ENCODE measurements around the gene PUS1.

PUS1 gene

DNA sequence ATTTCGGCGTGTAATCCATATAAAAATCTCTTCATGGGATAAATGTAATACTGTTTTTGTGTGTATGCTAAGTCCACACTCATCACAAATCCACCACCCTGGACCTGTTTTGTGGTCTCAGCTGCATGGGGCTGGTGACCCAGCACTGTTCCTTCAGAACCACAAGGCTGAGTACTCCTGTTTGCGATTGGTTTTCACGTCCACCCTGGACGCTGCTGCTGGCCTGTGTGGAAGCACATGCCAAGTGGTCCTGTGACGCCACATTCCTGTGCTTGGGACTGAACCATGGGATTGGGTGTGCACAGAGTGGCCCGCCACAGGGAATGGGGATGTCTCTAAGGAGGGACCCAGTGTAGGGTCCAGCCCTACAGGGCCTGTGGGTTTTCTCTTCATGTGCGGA lies 4.3 kb downstream of the PUS1 start:
- DNase-seq (ENCODE audit: extremely low read depth, low read depth), result no peak
- TF ChIP-seq, protein P1, sequence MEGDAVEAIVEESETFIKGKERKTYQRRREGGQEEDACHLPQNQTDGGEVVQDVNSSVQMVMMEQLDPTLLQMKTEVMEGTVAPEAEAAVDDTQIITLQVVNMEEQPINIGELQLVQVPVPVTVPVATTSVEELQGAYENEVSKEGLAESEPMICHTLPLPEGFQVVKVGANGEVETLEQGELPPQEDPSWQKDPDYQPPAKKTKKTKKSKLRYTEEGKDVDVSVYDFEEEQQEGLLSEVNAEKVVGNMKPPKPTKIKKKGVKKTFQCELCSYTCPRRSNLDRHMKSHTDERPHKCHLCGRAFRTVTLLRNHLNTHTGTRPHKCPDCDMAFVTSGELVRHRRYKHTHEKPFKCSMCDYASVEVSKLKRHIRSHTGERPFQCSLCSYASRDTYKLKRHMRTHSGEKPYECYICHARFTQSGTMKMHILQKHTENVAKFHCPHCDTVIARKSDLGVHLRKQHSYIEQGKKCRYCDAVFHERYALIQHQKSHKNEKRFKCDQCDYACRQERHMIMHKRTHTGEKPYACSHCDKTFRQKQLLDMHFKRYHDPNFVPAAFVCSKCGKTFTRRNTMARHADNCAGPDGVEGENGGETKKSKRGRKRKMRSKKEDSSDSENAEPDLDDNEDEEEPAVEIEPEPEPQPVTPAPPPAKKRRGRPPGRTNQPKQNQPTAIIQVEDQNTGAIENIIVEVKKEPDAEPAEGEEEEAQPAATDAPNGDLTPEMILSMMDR (IDR thresholded peaks at IDR 0.05; ENCODE audit: low read depth, low read length), result no peak

DNA sequence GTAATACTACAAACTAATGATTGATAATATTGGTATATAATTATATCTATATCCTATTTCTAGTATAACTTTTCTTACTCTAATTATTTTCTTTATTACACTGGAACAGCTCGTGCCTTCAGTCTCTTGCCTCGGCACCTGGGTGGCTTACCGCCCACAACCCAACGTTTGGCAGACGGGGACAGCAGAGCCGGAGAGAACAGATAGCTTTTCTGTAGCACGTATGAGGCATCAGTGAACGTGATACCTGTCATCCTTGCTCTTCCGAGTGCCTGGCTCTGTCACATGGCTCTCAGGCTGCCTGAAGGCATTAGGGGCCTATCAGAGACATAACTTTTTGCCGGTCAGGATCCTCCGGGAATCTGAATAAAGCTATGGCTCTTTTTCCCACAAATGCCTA lies 5.5 kb downstream of the PUS1 start:
- TF ChIP-seq, protein P1 (IDR thresholded peaks at IDR 0.05; ENCODE audit: low read depth, low read length), result no peak

DNA sequence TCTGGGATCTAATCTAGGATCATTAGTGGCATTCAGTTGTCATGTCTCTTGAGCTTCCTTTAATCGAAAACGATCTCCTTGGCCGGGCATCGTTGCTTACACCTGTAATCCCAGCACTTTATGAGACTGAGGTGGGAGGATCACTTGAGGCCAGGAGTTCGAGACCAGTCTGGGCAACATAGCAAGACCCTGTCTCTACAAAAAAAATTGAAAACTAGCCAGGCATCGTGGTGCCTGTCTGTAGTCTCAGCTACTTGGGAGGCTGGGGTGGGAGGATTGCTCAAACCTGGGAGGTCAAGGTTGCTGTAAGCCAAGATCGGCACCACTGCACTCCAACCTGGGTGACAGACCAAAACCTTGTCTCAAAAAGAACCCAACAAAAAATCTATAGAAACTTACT lies 9.0 kb downstream of the PUS1 start:
- DNase-seq (ENCODE audit: extremely low read depth, low read depth), result no peak
- TF ChIP-seq, protein P1 (IDR thresholded peaks at IDR 0.05; ENCODE audit: low read depth, low read length), result no peak

More for the DNA sequence above, 5.5 kb downstream of the PUS1 start:
- no peak for DNase-seq (ENCODE audit: extremely low read depth, low read depth)

DNA sequence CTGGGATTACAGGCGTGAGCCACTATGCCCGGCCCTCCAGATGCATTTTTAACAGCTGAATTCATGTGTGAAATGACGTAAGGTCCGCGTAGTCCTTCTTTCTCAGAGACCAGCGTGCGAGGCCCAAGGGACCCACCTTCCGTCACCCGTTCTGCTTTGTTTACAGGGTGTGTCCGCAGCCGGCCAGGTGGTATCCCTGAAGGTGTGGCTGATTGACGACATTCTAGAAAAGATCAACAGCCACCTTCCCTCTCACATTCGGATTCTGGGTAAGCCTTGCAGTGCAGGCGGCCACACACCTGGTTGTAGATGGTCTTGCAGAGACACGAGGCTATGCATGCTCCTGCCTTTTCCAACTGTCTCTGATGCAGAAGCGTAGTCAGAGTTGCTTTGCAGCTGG lies 9.9 kb downstream of the PUS1 start:
- TF ChIP-seq, protein P1 (IDR thresholded peaks at IDR 0.05; ENCODE audit: low read depth, low read length), result no peak
- no peak for DNase-seq (ENCODE audit: extremely low read depth, low read depth)

DNA sequence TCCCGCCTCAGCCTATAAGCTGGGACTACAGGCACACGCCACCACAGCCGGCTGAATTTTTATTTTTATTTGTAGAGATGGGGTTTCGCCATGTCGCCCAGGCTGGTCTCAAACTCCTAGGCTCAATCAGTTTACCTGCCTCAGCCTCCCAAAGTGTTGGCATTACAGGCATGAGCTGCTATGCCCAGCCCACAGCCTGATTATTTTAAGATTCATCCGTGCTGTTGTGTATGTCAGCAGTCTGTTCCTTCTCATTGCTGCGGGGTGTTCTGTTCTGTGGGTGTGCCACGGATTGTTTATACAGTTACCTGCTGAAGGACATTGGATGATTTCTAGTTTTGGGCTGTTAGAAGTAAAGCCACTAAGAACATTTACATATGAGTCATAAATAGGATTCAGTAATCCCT lies 11.1 kb downstream of the PUS1 start:
- DNase-seq (ENCODE audit: extremely low read depth, low read depth), result no peak
- TF ChIP-seq, protein P1 (IDR thresholded peaks at IDR 0.05; ENCODE audit: low read depth, low read length), result no peak

DNA sequence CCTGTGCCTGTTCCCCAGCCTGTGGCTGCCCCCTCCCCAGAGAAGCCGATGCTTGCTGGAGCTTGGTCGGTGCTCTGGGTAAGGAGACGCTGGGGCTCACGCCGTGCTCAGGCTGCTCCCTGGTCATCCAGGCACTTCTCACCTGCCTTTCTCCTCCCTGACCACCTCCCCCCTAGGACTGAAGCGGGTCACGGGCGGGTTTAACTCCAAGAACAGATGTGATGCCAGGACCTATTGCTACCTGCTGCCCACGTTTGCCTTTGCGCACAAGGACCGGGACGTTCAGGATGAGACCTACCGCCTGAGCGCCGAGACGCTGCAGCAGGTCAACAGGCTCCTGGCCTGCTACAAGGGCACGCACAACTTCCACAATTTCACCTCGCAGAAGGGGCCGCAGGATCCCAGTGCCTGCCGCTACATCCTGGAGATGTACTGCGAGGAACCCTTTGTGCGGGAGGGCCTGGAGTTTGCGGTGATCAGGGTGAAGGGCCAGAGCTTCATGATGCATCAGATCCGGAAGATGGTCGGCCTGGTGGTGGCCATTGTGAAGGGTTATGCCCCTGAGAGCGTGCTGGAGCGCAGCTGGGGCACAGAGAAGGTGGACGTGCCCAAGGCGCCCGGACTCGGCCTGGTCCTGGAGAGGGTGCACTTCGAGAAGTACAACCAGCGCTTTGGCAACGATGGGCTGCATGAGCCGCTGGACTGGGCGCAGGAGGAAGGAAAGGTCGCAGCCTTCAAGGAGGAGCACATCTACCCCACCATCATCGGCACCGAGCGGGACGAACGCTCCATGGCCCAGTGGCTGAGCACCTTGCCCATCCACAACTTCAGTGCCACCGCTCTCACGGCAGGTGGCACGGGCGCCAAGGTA lies 12.3 kb downstream of the PUS1 start:
- DNase-seq (ENCODE audit: extremely low read depth, low read depth), result no peak
- TF ChIP-seq, protein P1 (IDR thresholded peaks at IDR 0.05; ENCODE audit: low read depth, low read length), result no peak

DNA sequence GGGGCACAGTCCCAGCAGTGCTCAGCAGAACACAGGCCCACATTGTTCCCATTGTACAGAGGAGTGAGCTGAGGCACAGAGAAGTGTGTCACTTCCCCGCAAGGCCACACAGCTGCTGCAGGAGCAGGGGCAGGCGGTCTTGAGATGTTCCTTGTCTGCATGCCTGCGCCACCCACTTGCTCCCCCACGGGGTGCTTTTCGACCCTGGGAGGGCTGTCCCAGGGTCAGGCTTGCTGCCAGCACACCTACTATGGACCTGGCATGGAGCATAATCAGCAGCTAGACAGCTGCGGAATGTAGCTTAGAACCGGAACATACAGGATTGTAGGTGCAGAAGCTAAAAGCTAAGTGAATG lies 12.9 kb downstream of the PUS1 start:
- TF ChIP-seq, protein P1 (IDR thresholded peaks at IDR 0.05; ENCODE audit: low read depth, low read length), result no peak
- DNase-seq (ENCODE audit: extremely low read depth, low read depth), result no peak

Measured in AG09319 (cell line).